A172 (cell line): ENCODE data around the gene CEACAM21. TPM values are rescaled to one million over a fixed set of nuclear protein-coding genes. Genes with fewer than 3 reads are reported as not detected.
A peak's percentile ranks its signal among the peaks of the same experiment; 100 is the strongest.

Experiments
- DNase-seq: peaks from one replicate; pipeline ENCODE4 v3.0.0-alpha.2; 2015; ENCODE audit warnings: low spot score
- total RNA-seq: library from RNA; depleted of rRNA; stranded (reverse); fragments of >200 nt; shearing (Covaris generic); gene quantifications from 2 replicates; pipeline ENCODE4 v1.2.3, GENCODE V29; 2014

Gene CEACAM21
- total RNA-seq, 1 experiment from 2014 or later: not detected

DNA sequence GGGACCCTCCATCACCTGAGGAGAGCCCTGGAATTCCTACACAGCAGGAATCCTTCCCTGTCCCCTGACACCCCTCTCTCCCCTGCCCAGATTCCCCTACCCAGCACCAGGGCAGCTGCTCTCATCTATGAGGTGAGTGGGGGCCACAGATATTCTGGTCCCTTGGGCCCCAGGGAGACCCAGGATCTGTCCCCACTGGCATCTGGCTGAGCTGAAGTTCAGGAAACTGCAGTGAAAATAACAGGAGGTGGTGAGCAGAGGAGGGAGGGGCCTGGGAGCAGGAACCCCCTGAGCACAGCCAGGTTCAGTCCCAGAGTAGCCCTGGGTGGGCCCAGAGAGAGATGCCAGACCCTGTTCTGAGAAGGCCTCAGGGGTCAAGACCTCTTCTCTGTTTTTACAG is 10.1 kb downstream of the CEACAM21 start:
- DNase-seq: no peak

DNA sequence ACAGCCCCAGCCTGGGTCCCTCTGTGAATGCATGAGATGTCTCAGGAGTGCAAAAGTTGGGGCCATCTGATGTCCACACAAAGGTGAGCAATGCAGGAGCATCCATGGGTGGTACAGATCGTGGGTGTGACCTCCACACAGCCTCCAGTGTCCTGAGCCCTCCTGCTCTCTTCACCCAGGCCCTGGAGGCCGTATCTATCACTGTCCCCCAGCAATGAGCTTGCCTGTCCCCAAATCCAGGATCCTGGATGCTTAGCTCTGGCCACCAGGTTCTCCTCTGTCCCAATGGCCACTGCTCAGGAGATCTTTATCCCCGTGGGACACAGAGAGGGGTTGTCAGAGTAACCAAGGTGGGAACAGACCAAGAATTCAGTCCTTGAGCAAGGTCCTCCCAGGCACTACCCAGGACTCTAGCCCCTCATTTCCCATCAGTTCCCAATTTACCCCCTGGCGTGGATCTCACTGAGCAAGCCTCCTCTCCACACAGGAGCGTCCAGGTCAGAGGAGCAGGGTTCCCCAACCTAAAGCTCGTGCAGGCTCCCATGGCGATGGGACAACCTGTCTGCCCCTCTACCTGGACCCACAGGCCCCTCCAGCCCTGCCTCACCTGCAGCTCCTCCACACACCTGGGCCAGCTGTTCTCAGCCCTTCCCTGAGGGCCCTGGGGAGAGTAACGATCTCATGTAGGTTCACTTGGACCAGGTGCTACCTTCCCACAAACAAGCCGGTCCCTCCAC is 11.3 kb downstream of the CEACAM21 start:
- DNase-seq: no peak

DNA sequence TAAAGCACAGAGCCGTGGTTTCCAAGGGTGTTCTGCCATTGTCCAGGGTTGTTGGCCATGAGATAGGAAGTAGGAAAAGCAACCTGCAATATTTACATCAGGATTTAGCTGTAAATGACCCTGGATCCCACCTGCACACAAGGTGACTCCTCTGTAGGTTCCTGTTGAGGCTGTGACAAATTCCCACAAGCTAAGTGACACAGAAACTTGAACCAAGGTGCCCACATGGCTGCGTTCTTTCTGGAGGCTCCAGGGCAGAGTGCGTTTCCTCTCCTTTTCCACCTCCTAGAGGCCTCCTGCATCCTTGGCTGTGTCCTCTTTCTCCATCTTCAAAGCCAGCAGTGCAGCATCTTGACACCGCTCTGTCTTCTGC is 11.9 kb downstream of the CEACAM21 start:
- DNase-seq: no peak

DNA sequence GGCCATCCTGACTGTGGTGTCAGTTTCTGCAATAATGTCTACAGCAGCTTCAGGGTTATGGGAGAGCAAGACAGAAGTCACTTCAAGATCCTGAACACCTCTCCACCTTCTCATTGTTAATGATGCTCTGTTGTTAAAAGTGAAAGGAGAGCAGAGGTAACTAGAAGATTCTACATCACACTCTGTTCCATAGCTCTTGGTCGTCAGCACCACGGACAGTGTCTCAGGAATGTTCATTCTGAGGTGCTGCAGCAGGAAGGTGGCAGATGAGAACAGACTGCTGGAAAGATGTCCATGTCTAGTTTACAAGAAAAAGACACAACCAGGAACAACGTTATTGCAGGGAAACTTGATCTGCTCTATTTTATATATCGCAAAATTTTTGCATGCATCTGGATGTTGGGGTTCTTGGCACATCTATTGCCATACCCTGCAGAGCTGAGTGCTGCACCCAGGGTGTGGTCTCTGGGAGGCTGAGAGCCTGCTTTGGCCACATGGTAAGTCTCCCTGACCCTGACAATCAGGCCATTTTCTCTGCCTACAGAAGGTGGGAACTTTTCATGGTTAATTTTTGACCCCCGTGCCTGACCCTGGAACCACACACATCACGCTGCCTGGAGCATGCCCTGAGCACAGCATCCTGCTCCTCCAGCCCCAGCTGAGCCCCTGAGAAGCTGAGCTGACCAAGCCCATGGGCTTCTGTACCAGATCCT is 12.7 kb downstream of the CEACAM21 start:
- DNase-seq: peak; percentile 29

DNA sequence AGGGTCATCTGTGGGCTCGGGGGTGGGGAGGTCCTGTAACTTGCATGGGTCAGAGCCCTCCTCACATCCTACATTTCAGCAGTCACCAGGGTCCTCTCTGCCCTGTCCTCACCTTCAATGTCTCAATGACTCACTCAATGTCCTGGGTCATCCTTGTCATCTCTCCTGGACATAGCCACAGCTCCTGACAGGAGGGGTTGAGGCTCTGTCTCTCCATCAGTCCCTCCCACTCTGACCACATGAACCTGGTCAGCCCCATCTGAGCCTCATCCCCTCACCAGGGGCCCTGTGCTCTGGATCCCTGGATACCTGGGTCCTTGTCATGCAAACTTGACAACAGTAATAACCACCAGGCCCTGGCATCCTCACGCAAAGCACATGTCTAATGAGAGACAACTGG is 13.4 kb downstream of the CEACAM21 start:
- DNase-seq: no peak

DNA sequence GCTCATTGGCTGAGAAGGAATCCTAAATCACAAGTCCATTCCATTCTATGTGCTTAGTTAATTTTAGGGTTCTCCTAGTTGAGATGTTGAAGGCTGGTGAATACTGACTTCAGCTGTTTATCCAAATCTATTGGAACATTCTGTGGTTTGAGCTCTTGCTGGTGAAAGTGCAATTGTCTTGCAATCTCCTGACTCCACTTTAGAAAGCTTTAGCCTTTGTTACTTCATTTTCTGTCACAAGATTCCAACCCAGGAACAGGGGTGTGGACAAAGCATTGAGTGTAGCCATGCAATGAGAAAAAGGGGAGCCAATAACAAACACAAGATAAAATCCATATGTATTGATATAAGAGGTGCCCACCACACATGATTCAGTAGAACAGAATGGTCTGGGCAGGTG is 15.0 kb downstream of the CEACAM21 start:
- no peak for DNase-seq

DNA sequence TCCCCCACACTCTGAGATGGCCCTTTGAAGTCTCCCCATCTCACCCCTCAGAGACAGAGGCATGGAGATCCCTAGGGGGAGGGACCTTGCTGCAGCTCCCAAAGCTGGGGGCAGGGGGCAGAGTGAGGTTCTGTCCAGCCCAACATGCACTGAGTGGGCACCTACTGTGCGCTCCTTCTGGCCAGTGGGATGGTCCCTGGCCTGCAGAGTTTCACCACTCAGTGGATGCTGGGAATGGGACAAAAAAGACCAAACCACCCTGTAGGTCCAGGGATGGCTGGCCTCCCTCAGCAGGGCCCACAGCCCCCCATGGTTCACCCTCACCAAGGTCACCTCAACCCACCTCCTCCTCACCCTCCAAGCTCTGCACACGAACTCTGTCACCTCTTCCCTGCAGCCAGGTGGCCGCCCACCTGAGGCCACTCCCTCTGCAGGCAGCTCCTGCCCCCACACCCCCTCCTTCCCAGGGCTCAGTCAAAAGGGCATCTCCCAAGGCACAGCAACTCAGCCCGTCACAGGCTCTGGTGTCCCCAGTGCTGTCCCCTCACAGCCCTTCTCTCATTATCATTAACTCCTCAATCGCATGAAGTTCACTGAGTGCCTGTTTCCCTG is 16.1 kb downstream of the CEACAM21 start:
- DNase-seq: no peak

DNA sequence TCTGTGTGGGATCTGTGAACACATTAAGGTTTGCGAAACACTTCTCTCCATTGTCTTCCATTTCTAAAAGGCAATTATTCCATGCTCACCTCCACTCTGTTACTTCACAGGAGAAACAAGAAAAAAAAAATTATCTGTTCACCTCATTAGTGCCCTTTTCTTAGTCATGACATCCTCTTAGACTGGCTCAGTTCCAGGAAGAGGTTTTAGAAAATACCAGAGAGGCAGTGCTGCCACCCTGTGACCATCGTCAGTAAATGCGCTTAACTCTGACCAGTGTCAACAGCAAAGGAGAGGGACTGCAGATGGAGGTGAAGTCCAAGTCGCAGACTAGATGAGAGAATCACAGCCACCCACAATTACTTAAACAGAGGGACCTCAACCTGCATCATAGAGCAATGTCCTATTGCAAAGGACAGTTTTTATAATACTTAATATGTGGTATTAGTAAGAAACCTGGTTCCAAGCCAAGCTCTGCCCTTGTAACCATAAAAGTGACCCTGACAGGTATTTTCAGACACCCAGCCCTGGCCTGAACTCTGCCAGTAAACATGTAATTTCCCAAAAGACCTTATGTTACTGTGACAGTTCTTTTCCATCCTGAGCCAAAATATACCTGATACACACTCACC is 19.4 kb downstream of the CEACAM21 start:
- DNase-seq: peak; percentile 87

DNA sequence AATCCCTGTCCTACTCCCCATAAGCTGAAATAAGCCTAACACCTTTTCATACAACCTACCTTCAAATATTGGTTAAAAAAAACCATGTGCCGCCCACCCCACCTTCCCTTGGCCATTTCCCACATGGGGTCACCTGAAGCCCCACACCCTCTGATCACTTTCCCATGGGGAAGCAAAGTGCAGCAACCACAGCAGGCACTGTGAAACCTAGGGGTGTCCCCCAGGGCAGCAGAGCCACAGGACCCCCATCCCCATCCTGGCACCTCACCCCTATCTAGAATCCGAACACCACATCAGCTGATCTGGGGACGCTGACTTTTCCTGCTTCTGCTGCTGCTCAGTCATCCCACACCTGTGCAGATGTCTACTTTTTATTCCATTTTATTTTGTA is 19.9 kb downstream of the CEACAM21 start:
- DNase-seq: no peak

DNA sequence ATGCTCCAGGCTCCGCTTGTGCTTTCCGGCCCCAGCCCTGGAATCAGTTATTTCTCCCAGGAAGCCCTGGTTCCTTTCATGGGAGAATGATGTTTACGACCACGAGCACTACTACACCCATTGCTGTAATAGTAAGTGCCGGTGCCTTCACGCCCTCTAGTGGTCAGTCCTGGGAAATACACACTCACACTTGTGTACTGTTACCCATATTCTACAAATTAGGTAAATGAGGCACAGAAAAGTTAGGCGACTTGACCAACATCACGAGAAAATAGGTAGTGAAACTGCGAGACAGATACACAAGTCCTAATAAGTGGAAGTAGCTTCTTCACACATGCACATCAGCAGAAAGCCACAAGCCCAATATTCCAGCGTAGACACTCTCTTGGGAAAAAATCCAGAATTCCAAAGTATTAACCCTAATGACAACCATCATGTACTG is 21.7 kb downstream of the CEACAM21 start:
- DNase-seq: peak; percentile 78

DNA sequence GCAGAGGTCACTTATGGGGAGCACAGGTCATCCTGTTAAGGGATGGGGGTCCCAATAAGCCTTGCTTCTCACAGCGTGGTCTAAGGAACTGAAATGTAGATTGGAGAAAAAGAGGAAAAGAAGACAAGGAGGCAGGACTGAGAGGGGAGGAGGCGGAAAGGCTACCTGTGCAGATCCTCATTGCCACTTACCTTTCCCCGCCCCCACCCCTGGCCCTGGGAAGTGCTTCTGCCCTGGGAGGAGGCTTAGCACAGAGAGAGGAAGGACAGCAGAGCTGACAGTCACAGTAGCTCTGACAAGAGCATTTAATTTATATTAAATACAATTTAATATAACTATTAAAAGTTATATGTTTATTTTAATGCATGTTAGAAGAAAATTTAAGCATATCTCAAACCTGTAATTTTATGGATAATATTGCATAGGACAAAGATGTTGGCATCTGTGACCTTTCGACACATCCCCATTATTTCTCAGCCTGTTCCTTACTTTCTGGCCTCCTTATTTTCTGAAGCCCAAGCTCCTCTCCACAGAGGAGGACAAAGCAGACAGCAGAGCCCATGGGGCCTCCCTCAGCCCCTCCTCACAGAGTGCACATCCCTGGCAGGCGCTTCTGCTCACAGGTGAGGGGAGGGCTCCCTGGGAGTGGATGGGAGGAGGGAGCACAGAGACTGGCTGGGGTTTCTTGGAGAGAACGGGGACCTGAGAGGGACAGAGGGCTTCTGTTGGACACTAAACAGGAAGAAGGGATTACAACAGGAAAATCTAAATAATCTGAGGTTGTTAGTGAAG is 23.4 kb downstream of the CEACAM21 start:
- no peak for DNase-seq

DNA sequence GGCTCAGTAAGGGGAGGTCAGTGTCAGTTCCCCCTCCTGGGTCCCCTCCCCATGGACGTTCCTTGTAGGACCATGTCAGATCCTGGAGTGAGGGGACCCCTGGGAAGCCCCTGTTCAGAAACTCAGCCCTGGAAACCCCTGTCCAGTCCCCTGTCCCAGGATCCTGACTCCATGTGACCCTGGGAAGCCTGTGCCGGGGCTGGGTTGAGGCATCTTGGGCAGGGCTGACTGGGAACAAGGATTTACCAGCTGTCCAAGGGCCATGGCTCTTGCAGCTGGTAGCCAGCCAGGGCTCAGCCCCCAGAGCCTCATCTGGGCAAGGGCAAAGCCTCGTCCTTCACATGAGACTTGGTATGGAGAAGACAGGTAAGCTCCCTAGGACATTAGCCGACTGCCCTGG is 25.8 kb downstream of the CEACAM21 start:
- no peak for DNase-seq

DNA sequence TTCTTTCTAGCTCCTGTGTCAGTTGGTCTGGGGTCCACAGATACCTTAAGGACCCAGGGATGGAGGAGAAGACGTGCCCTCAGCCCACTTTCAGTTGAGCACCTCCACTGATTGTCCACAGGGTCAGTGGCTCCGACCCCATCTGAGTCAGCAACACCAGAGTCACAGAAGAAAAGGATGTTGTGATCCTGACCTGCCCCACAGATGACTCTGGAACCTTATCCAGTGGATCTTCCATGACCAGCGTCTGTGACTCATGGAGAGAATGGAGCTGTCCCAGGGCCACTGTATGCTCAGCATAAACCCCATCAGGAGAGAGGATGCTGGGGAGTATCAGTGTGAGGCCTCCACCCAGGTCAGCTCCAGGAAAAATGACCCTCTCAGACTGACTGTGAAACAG is 28.9 kb downstream of the CEACAM21 start:
- no peak for DNase-seq

DNA sequence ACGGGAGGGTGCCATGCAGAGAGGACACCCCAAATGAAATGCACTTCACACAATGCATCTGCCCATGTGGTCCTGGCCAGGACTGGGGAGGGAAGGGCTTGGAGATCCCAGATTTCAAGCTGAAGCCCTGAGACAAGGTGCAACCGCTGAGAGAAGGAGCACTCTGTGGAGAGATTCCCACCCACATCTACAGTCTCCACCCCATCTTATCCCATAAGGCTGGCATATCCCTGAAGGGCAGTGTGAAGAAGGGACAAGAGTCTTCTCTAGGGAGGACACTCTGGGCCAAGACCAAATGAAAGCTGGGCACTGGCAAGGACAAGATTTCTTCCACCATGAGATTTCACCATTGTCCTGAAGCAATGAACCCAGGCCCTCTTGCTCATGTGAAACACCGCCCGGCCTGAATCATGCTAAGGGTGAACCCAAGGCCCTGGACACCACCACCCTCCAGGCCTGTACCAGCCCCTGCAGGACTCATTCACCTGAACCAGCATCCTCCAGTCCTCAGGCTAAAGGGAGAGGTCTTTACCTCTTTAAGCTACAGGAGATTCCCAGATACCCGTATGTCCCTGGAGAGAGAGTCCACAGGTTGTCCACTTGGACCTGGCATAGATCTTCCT is 30.4 kb downstream of the CEACAM21 start:
- DNase-seq: no peak

DNA sequence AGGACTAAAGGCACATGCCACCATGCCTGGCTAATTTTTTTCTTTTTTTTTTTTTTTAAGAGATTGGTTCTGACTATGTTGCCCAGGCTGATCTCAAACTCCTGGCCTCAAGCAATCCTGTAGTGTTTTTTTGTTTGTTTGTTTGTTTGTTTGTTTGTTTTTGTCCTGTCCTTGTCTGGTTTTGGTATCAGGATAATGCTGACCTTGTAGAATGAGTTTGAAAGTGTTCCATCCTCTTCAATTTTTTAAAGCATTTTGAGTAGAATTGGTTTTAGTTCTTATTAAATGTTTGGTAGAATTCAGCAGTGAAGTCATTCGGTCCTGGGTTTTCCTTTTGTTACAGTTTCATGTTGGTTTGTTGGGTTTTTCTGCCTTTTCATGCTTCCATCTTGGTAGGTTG is 31.7 kb downstream of the CEACAM21 start:
- DNase-seq: no peak

DNA sequence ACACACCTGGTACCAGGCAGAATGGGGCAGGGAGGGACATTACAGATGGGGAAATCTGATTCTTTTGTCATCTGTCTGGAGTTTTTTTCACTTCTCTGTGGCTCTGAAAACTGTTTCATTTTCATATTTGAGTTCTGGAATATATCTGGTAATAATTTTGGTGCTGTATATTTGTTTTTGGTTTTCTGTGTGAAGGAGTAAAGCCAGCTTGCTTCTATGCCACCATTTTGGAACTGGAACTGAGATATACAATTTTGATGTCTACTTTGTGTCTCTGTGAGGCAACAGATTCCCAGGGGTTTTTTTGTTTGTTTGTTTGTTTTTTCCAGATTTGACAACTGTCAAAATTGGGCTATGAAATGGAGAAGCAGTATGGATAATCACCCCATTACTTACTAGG is 34.8 kb downstream of the CEACAM21 start:
- DNase-seq: no peak

DNA sequence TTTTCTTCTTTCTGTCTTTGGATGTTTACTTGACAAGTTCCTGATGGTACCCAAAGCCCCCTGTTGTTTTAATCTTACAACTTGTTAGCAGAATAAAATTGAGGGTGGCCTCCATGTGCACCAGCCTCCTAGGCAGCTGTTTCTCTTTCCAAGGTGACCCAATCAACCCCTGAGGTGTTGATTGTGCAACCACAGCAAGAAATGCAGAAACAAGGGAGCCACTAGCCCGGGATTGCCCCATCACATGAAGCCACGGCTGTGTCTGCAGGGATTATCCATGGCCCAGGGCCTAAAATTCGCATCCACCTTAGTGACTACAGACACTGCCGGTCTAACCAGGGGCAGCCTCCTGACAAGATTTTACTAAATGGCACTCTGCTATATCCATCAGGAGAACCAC is 36.5 kb downstream of the CEACAM21 start:
- no peak for DNase-seq

DNA sequence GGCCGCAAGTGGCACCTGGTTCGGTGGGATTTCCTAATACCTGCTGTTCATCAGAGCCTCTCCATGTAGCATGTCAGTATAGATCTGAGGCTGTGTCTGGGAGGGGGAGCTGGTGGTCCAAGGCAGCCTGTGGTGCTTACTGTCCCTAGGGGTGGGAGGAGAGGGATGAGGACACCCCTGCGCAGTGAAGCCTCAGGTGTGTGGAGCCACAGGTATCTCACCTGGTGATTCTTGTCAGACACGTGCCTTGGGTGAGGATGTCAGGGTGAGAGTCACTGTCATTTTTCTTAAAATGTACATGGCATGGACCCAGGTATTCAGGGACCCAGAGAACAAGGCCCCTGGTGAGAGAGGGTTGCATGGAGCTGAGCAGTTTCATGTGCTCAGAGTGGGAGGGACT is 39.2 kb downstream of the CEACAM21 start:
- no peak for DNase-seq

DNA sequence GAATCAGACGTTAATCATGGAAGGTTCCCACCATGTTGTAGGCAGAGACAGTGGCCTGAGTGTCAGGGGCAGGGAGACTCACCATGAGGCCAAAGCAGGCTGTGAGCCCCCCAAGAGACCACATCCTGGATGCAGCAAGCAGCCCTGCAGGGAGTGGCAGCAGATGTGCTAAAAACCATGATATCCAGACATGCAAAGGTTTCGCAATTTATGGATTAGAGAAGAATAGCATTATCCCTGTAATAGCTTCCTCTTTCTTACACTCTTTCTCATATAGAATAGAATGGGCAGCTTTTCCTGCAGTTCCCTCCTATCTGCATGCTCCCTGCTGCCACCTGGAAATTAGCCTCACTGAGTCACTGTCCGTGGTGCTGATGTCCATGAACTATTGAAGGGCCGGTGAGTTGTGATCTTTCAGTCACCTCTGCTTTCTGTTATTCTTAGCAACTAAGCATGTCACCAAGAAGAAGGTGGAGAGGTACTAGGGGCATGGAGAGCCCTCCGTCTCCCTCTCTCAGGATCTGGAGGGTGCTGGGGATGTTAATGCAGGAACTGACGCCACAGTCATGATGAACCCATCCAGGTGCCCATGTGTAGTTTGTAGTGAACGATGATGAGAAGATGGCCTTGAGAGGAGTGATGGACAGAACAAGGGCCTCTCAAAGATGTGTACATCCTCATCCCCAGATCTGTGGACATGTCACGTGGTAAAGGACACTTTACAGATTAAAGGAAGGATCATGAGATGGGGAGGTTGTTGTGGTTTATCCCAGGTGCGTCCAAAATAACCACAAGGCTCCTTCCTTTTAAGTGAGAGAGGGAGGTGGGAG is 41.0 kb downstream of the CEACAM21 start:
- peak; percentile 22 for DNase-seq

DNA sequence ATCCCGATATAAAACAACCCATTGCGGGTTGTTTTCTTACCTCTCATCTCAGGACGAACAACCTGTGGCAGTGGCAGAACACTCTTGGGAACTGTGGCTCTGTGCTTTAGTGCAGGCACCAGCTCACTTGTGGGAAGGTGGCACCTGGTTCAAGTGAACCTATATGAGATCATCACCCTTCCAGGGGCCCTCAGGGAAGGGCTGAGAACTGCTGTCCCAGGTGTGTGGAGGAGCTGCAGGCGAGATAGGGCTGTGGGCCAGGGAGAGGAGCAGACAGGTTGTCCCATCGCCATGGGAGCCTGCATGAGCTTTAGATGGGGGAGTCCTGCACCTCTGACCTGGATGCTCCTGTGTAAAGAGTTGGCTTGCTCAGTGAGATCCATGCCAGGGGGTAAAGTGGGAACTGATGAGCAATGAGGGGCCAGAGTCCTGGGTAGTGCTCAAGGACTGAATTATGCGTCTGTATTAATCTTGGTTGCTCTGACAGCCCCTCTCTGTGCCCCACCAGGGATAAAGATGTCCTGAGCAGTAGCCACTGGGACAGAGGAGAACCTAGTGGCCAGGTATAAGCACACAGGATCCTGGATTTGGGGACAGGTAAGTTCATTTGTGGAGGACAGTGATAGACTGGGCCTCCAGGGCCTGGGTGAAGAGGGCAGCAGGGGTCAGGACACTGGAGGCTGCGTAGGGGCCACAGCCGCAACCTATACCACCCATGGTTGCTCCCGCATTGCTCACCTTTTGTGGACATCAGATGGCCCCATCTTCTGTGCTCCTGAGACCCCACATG is 42.2 kb downstream of the CEACAM21 start:
- no peak for DNase-seq
